ENCODE data around the gene HEG1.
A peak's percentile ranks its signal among the peaks of the same experiment; 100 is the strongest.

The HEG1 gene

DNA sequence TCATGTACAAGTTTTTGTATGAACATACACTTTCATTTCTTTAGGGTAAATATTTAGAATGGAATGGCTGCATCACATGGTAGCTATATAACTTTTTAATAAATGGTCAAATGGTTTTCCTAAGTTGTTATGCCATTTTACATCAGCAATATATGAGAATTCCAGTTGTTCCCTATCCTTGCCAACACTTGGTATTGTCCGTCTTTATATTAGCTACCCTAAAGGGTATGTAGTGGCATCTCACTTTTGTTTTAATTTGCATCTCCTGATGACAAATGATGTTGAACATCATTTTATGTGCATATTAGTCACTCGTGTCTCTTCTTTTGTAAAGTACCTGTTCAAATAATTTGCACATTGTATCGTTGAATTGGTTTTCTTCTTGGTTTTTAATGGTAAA lies 118.7 kb downstream of the HEG1 start:
- no peak for DNase-seq

DNA sequence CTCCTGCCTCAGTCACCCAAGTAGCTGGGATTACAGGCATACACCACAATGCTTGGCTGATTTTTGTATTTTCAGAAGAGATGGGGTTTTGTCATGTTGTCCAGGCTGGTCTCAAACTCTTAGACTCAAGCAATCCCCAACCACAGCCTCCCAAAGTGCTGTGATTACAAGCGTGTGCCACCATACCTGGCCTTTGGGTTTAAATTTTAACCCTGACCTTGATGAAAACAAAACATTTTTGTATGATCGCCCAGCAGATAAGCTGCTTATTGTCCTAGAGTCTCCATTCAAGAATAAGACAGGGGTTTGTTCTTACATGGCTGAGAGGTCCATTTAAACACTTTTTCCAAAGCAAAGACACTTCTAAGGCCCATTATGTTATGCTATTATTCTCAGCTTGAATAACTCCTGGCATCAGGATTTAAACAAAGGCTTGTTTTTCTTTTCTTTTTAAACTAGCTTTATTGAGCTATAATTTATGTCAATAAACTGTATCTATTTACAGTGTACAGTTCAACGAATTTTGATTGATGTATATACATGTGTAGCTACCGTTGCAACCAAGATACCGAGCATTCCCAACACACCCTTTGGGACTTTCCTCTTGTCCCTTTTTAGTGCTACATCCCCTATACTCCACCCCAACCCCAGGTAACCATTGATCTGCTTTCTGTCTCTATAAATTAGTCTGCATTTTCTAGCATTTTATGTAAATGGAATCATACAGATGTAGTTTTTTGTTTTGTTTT lies 119.8 kb downstream of the HEG1 start:
- DNase-seq, result no peak

DNA sequence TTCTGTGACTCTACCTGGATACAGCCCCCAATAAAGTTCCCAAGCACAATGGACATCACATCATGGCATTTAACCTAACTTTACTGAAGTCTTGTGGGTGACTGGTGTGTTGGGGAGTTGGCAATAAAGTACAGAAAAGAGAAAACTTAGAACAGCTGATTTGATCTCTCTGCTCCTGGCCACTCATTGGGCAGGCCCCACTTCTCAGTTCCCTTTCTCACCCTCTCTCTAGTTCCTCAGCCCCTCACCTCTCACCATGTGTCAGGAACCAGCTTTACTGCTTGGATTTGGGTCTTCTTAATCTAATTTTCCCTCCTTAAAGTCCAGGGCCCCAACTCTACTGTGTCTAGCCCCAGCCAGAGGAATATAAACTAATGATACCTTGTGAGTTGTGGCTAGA lies 120.5 kb downstream of the HEG1 start:
- DNase-seq, result no peak

DNA sequence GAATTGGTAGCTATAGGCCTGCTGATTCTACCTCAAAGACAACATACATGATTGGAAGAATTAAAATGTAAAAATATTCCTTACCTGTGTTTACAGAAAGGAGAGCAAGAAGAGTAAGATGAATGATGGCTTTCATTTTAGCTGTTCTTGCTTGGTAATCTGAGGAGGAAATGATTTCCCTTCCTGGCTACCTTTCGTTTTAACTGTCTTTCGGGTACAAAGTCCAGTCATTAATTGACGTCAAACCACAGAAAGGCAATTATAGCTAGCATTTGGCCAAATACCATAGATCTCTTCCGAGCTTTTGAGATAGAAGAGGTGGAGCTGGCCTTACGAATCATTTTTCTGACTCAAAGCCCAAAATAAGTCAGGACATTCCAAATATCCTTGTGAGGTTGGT lies 121.2 kb downstream of the HEG1 start, which contains the start of gene MUC13:
MUC13 (minus strand) TSS at position 175 of the 400 bp plus-strand sequence; CDS start at position 136, 39 bp downstream.
- DNase-seq, result peak; percentile 80 to 87

DNA sequence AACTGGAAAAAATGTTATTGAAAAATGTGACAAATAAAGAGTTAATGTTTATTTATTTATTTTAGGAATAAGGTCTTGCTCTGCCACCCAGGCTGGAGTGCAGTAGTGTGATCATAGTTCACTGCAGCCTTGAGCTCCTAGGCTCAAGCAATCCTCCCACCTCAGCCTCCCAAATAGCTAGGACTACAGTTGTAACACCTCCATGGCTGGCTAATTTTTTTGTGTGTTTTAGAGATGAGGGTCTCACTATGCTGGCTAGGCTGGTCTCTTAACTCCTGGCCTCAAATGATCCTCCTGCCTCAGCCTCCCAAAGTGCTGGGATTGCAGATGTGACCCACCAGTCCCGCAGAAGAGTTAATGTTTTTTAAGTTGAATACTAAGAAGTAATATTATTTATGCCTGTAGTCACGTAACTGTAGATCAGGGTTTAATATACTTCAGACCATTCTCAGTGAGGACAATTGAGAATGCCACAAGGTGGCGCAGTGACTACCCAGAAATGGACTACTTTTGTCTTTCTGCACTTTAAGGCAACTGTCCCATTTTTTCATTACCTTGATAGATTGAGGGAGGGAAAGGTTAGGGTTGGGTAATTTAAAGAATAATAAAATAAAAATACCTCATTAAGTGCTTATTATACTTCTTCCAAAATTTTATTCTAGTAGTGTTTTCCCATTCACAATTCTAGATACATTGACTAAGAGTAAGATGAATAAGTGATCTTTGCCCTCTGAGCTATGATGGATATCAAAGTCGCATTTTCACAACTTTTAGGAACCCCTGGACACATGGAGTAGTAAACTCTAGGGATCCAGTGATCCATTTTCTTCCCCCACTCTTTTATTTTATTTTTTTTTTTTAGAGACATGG lies 127.2 kb downstream of the HEG1 start:
- DNase-seq, result peak; percentile 59 to 77

DNA sequence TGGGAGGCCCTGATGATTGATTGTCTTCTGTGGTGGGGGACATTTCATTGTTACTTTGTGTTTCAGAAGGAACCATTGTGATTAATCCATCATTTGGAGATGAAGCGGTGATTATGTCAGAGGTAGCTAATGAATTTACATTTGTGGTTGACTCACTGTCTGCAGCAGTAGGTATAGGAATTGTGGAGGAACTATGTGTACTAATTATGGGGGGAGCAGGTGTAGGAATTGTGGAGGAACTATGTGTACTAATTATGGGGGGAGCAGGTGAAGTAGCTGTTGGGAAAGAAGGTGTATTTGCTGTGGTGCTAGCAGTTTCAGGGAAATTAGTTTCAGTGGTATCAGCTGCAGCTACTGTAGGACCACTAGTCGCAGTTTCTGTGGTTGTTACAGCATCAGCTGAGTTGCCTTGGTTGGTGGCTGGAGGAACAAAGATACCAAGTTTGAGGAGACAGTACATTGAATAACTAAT lies 128.2 kb downstream of the HEG1 start:
- DNase-seq, result no peak

DNA sequence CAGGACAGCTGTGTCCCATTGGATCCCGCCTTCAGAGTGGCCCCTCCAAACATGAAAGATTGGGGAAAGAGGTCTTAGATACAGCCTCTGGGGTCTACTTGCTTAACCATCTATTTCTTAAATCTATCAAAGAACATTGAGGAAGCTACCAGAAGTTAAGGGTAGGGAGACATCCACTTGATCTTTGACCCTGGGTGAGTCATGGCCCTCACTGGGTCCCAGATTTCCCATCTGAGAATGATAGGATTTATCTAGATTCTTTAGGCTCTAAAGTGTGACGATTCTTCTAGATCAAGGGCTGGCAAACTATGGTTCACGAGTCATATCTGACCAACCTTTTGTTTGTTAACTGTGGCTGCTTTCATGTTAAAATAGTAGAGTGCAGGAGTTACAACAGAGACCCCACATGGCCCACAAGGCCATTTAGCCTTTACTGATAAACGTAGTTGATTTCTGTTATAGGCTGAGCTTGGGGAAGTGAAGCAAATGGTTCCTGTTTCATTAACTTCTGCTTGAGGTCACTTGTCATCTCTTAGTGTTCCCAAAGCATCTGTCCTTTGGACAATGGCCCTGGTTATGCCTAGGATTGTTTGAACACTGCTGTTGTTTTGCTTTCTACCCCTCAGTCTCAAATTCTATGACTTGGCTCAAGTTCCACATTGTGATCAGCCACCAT lies 129.2 kb downstream of the HEG1 start:
- no peak for DNase-seq

DNA sequence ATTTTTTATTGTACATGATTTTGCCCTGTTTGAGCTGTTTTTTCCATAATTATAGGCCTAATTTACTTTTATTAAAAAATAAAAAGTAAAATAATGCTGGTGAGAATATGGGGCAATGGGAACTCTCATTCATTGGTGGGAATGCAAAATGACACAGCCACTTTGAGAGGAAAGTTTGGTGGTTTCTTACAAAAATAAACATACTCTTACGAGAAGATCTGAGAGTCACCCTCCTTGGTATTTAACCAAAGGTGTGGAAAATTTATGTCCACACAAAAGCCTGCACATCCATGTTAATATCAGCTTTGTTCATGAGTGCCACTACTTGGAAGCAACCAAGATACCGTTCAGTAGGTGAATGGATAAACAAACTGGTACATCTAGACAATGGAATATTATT lies 131.1 kb downstream of the HEG1 start:
- DNase-seq, result no peak

DNA sequence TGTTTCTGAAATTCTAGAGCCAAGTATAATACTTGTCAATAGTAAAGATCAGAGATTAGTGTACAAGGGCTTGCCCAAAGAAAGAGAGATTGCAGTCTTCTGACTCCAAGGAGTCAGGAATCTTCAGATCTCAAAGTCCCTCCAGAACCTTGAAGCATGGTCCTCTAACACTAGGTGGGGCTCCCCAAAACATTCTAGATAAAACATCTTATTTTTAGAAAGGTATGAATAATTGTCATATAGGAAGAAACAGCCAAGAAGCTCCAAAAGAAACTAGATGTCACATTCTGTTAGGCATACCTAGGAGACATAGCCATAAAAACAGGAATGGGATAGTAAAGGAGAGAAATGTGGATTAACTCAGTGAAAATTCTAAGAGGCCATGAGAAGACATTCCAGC lies 132.0 kb downstream of the HEG1 start:
- DNase-seq, result no peak

DNA sequence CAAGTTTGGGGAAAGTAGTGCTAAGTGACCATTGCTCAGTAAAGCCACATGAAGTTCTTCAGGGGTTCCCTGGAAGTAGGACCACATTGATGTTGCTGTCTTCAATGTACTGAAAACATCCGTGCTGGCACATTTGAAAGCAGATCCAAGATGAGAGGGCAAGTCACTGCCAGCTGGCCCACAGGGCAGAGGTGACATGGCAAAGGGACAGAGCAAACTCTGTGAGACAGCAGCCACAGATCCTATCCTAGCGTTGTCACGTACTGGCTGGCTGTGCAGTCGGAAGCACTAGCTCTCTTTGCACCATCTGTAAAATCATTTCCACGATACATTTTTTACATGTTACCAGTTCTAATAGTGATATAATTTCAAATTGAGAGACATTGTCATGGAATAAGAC lies 135.1 kb downstream of the HEG1 start:
- no peak for DNase-seq

DNA sequence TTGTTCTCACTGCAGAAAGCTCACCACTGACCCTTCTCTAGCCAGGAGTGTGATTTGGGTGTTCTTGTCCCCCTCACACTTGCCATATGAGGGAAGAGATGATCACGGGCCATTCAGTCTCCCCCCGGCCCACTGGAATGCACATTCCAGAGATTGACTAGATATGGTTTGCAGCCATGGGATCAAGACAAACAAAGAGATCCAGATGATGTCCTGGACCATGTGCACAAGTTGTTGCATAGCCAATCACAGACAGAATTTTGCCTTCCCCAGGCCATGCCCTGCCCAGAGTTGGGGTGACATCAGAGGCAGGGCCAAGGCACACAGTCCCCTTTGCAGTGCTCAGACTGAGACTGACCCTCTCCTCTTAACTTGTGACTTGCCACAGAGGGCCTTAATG lies 136.0 kb downstream of the HEG1 start:
- no peak for DNase-seq

DNA sequence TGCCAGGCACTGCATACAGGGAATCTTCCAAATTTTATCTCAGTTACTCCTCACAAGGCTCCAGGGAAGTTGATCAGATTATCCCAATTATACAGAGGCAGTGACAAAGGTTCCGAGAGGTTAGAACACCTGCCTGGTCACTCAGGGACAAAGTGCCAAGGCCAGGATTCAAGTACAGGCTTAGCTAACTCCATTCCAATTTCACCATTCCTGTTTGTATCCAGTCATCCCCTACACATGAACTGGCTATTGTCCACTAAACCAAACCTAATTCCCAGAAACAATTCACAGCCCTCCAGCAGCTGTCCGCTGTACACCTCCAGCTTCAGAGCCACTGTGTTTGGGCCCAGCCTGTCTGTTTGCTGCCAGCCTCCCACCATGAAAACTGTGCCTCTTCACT lies 137.3 kb downstream of the HEG1 start:
- no peak for DNase-seq

DNA sequence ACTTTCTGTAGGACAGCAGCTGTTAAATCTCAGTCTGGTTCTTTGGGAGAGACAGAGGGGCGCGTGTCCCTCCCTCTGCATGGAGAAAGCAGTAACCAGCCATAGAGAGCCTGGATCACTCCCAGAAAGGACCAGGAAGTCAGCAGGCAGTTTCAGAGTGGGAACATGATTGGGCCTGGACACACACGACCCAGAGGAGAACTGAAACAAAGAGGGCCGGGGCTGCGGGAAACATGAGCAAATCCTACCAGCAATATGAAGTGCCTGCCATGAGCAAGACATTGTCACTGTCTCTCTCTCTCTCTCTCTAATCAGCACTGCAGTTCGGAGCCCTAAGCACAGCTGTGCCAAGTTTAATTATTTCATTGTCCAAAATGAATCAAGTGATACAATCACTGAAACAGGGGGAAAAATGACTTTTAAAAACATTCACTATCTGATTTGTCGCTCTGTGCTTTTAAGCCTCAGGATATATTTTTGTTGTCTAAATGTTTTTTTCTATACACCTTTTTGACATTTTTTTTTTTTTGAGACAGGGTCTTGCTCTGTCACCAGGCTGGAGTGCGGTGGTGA lies 138.9 kb downstream of the HEG1 start:
- DNase-seq, result no peak

All from NCI-H526 (cell line).